Omental fat pad (tissue), 4 donors: ENCODE measurements around the gene MARCKS. TPM values are rescaled to one million over a fixed set of nuclear protein-coding genes. Genes with fewer than 3 reads are reported as not detected.

Source experiments
- ATAC-seq: fragments of 150-250 bp; one replicate; pipeline ENCODE4 v1.9.1; 2016; ENCODE audit warnings: mild to moderate bottlenecking, moderate library complexity; ENCODE audit not compliant: low FRiP score
- DNase-seq: peaks from one replicate; pipeline ENCODE4 v3.0.0-alpha.2; 2019; ENCODE audit warnings: low spot score
- CTCF ChIP-seq, 3 donors: fragments of 450-650 bp; IDR thresholded peaks; one replicate each; pipeline ENCODE4 v1.5.1; 2016 to 2017; ENCODE audit warnings: antibody characterized with exemption in 3 of 3, mild to moderate bottlenecking in 3 of 3, moderate library complexity in 2 of 3
- total RNA-seq, 4 donors: library from RNA; depleted of rRNA; stranded (reverse); fragments of >200 nt; gene quantifications; one replicate each; pipeline ENCODE4 v1.1.0, GENCODE V29; 2016

MARCKS gene
- 10 to 100 TPM; 22.6 to 45.4 (median 24.0) TPM for total RNA-seq

GRCh38 chr6:113856625-113857555 is at the start of gene MARCKS:
Gene MARCKS, plus strand, starts transcription at chr6:113857345. Its CDS starts 401 bp downstream, at chr6:113857746.
- ATAC-seq = peak; percentile 51
- TF ChIP-seq CTCF (IDR thresholded peaks at IDR 0.05) = no peak
- DNase-seq = peak; percentile 58

- DNase-seq = no peak
- no peak for TF ChIP-seq CTCF (IDR thresholded peaks at IDR 0.05)
- no peak for ATAC-seq
These were observed 47.3 kb upstream of the MARCKS start for GRCh38 chr6:113809826-113810225.

GRCh38 chr6:113813142-113813541 is 44.0 kb upstream of the MARCKS start:
- no peak for DNase-seq
- ATAC-seq = no peak
- no peak for TF ChIP-seq CTCF (IDR thresholded peaks at IDR 0.05)

- DNase-seq (no peak), ATAC-seq (no peak)
- TF ChIP-seq CTCF (IDR thresholded peaks at IDR 0.05) = no peak
These were observed 38.6 kb upstream of the MARCKS start for GRCh38 chr6:113818578-113818977.

GRCh38 chr6:113819169-113819830 is 37.8 kb upstream of the MARCKS start:
- ATAC-seq = no peak

GRCh38 chr6:113820761-113821160 is 36.4 kb upstream of the MARCKS start:
- DNase-seq (no peak), ATAC-seq (no peak)
- TF ChIP-seq CTCF (IDR thresholded peaks at IDR 0.05) = no peak

More at GRCh38 chr6:113819169-113819830, 37.8 kb upstream of the MARCKS start:
- no peak for DNase-seq
- TF ChIP-seq CTCF (IDR thresholded peaks at IDR 0.05) = no peak
